ENCODE data around the gene SLC47A2.

The SLC47A2 gene

DNA sequence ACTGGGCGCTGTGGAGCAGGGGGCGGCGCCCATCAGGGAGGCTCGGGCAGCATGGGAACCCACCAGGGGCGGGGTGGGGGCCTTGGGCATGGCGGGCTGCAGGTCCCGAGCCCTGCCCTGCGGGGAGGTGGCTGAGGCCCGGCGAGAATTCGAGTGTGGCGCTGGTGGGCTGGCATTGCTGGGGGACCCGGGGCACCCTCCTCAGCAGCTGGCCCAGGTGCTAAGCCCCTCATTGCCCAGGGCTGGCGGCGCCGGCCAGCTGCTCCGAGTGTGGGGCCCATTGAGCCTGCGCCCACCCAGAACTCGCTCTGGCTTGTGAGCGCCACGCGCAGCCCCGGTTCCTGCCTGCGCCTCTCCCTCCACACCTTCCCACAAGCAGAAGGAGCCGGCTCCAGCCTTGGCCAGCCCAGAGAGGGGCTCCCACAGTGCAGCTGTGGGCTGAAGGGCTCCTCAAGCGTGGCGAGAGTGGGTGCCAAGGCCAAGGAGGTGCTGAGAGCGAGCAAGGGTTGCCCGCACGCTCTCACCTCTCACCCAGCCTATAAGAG, 62.0 kb downstream of the SLC47A2 start:
- H3K27me3 ChIP-seq (ENCODE audit: insufficient read depth, low read length, poor library complexity): peaks cover 3% of the 10 kb centered on the region
- H4K20me1 ChIP-seq (ENCODE audit: insufficient read depth, low read length): no peaks in the 10 kb centered on the region
- DNase-seq (no peak), ATAC-seq (ENCODE audit: insufficient read depth, low read depth) (no peak)
- H3K9me3 ChIP-seq (ENCODE audit: insufficient read depth, low read length, severe bottlenecking): no peaks in the 10 kb centered on the region
- no peak overlapping the region for H3K4me2 ChIP-seq (ENCODE audit: insufficient read depth, low read length)
- no peaks in the 10 kb centered on the region for H3K36me3 ChIP-seq (ENCODE audit: insufficient read depth, low read length)
- no peak overlapping the region for H3K4me3 ChIP-seq (ENCODE audit: low read depth in 1 of 2, low read length in 2 of 2)
- TF ChIP-seq CTCF (IDR thresholded peaks at IDR 0.05; ENCODE audit: borderline replicate concordance, extremely low read depth, low read length, poor library complexity, severe bottlenecking) (no peak), EZH2 (IDR thresholded peaks at IDR 0.05; ENCODE audit: borderline replicate concordance, low read depth, low read length, severe bottlenecking) (no peak)
- H3K4me1 ChIP-seq (ENCODE audit: insufficient read depth, low read length): no peaks in the 10 kb centered on the region
- no peaks in the 10 kb centered on the region for H3K79me2 ChIP-seq (ENCODE audit: insufficient read depth, low read length)
- H2AFZ ChIP-seq (ENCODE audit: low read depth, low read length): no peak overlapping the region
- no peak overlapping the region for H3K9ac ChIP-seq (ENCODE audit: low read depth, low read length)
- no peak overlapping the region for H3K27ac ChIP-seq (ENCODE audit: low read length)

DNA sequence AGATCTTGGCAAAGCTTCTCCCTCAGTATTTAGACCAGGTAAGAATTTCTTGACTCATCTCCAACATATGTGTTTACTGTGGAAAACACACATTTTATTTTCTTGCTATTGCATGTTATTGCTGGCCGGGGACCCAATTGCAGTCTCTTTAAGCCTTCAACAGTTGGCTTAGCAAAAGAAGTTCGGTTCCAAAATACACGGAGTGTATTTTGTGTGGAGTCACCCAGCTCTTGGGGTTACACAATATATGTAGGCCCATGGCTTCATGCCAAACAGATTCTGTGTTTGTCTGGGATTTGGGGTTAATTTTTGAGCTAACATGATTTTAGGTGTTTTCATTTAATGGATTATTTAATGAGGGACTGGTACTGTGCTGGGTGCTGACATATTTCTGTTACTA, 63.8 kb downstream of the SLC47A2 start:
- H2AFZ ChIP-seq (ENCODE audit: low read depth, low read length): no peak overlapping the region
- no peak overlapping the region for H3K4me3 ChIP-seq (ENCODE audit: low read depth in 1 of 2, low read length in 2 of 2)
- ATAC-seq (ENCODE audit: insufficient read depth, low read depth): no peak
- H3K79me2 ChIP-seq (ENCODE audit: insufficient read depth, low read length): no peaks in the 10 kb centered on the region
- H3K9ac ChIP-seq (ENCODE audit: low read depth, low read length): no peak overlapping the region
- no peak overlapping the region for H3K4me2 ChIP-seq (ENCODE audit: insufficient read depth, low read length)
- H3K9me3 ChIP-seq (ENCODE audit: insufficient read depth, low read length, severe bottlenecking): no peaks in the 10 kb centered on the region
- H4K20me1 ChIP-seq (ENCODE audit: insufficient read depth, low read length): no peaks in the 10 kb centered on the region
- H3K4me1 ChIP-seq (ENCODE audit: insufficient read depth, low read length): no peaks in the 10 kb centered on the region
- no peaks in the 10 kb centered on the region for H3K36me3 ChIP-seq (ENCODE audit: insufficient read depth, low read length)
- H3K27me3 ChIP-seq (ENCODE audit: insufficient read depth, low read length, poor library complexity): peaks cover 3% of the 10 kb centered on the region
- TF ChIP-seq CTCF (IDR thresholded peaks at IDR 0.05; ENCODE audit: borderline replicate concordance, extremely low read depth, low read length, poor library complexity, severe bottlenecking): no peak
- no peak for TF ChIP-seq EZH2 (IDR thresholded peaks at IDR 0.05; ENCODE audit: borderline replicate concordance, low read depth, low read length, severe bottlenecking)
- no peak overlapping the region for H3K27ac ChIP-seq (ENCODE audit: low read length)
- no peak for DNase-seq

DNA sequence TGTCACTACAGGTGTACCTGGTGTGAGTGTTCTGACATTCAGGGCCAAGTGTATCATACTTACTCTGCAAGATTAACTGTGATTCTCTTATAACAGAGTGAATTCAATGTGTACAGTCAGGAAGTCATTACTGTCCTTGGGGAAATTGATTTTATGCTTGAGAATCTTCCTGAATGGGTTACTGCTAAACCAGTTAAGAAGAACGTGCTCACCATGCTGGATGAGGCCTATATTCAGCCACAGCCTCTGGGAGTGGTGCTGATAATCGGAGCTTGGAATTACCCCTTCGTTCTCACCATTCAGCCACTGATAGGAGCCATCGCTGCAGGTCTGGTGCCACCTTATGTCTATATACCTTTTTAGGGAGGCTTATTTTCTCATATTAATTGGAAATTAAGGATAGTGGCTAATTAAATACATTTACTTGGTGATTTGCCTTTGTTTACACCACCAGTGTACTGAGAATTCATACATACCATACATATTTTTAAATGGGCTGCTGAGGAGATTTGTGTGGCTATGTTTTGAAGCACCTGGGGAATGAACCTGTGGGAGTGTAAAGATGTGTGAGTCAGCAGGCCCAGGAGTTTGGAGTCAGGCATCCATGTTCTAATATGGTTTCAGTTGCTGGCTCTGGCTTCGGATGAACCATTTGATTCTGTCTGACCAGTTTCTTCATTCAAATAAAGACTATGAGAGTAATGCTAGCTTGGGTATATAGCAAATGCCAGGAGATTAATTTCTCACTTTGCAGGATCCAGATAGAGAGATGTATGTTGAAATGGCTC, 64.7 kb downstream of the SLC47A2 start:
- H3K27ac ChIP-seq (ENCODE audit: low read length): no peak overlapping the region
- H3K4me3 ChIP-seq (ENCODE audit: low read depth in 1 of 2, low read length in 2 of 2): no peak overlapping the region
- no peak overlapping the region for H2AFZ ChIP-seq (ENCODE audit: low read depth, low read length)
- H4K20me1 ChIP-seq (ENCODE audit: insufficient read depth, low read length): no peaks in the 10 kb centered on the region
- H3K27me3 ChIP-seq (ENCODE audit: insufficient read depth, low read length, poor library complexity): peaks cover 8% of the 10 kb centered on the region
- no peak overlapping the region for H3K4me2 ChIP-seq (ENCODE audit: insufficient read depth, low read length)
- no peaks in the 10 kb centered on the region for H3K79me2 ChIP-seq (ENCODE audit: insufficient read depth, low read length)
- ATAC-seq (ENCODE audit: insufficient read depth, low read depth): no peak
- no peaks in the 10 kb centered on the region for H3K9me3 ChIP-seq (ENCODE audit: insufficient read depth, low read length, severe bottlenecking)
- DNase-seq: no peak
- TF ChIP-seq CTCF (IDR thresholded peaks at IDR 0.05; ENCODE audit: borderline replicate concordance, extremely low read depth, low read length, poor library complexity, severe bottlenecking): no peak
- TF ChIP-seq EZH2 (IDR thresholded peaks at IDR 0.05; ENCODE audit: borderline replicate concordance, low read depth, low read length, severe bottlenecking): no peak
- no peaks in the 10 kb centered on the region for H3K36me3 ChIP-seq (ENCODE audit: insufficient read depth, low read length)
- no peak overlapping the region for H3K9ac ChIP-seq (ENCODE audit: low read depth, low read length)
- no peaks in the 10 kb centered on the region for H3K4me1 ChIP-seq (ENCODE audit: insufficient read depth, low read length)

Data from DND-41 (cell line).